Measurements from ENCODE around the gene LIN54.
A peak's percentile ranks its signal among the peaks of the same experiment; 100 is the strongest.
"Not testable (repeated sequence)": the region's sequence is repeated elsewhere in the genome, so short reads cannot be mapped to it uniquely, and the experiment has no call there.

The LIN54 gene

DNA sequence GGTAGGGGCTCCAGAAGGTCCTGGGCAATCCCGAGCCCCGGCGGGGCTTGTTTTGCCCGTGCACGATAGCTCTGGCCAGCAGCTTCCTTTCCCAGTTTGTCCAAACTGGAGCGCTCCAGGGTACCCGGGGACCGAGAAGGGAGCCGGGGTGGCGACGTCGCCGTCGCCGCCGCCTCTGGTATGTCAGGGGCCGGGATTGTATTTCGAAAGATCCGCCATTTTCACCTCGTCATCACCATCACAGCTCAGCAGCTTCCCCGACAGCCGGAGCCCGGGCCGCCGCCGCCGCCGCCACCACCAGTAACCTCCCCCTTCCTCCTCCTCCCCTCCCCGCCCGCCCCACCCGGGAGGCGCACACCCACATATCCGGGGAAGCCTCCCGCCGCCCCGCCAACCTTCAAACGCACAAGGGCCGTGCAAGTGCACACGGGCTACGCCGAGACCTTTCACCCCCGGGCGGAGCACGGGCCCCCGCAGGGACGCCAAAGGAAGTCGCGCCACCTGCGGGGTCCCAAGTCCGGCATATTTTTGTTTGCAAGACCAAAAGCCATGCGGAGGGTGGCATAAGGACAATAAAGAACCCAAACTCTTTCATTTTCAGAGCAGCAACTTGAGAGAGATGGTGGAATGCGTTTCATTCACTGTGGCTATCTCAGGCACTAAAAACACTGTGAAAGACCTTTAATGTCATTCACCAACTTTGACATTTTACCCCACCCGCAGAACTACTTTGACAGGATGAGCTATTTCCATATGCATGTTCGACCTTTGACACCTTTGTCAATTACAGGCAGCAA lies at the start of gene LIN54:
TSS of gene LIN54 (minus strand) at position 302 of the 797 bp plus-strand sequence. CDS start 25,979 bp downstream, outside the sequence.
- peak; percentile 70 for DNase-seq (ENCODE audit: low spot score)

DNA sequence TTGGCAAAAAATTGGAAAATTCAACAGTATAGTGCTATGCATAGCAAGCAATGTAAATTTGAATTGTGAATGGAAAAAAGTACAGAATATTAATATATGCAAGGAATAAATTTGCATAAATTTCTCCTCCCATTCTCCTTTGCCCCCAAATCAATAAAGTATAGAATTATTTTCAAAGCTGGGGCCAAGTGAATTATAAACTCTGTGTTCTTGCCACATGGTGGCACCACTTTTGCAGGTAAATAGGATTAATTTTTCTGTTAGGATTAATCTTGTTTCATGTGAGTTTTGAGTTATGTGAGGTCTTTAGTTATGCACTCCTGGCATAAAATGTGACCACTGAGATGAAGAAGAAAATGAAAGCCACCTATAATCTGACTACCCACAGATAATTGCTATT lies 44.3 kb upstream of the LIN54 start:
- peak; percentile 14 for DNase-seq (ENCODE audit: low spot score)

- DNase-seq (ENCODE audit: low spot score) = not testable (repeated sequence)
Measured at GRCh38 chr4:83048781-83049180, 38.2 kb upstream of the LIN54 start.

DNA sequence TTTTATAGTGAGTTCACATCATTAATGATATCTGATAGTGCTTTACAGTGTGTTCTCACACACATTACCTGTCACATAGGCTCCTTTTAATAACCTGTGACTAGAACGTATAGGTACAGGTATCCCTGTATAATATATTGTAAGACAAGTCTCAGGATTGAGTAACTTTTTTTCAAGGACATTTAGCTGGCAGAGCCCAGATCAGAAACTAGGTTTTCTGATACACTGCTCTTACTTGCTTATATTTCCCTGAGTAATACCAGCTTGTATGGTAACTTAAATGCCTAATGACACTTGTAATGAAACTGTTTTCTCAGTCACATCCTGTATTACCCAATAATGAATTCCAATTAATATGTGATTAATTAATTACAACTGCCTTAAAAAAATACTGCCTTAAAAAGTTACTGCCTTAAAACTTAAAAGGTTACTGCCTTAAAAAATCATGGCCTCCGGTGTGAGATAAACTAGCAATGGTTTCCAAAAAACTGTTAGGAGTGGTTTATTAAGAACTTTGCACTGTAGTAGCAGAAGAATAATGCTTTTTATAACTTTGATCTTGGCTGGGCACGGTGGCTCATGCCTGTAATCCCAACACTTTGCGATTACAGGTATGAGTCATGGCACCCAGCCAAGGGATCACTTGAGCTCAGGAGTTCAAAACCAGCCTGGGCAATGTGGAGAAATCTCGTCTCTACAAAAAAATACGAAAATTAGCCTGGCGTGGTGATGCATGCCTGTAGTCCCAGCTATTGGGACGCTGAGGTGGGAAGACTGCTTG lies 36.3 kb upstream of the LIN54 start:
- DNase-seq (ENCODE audit: low spot score) = no peak

DNA sequence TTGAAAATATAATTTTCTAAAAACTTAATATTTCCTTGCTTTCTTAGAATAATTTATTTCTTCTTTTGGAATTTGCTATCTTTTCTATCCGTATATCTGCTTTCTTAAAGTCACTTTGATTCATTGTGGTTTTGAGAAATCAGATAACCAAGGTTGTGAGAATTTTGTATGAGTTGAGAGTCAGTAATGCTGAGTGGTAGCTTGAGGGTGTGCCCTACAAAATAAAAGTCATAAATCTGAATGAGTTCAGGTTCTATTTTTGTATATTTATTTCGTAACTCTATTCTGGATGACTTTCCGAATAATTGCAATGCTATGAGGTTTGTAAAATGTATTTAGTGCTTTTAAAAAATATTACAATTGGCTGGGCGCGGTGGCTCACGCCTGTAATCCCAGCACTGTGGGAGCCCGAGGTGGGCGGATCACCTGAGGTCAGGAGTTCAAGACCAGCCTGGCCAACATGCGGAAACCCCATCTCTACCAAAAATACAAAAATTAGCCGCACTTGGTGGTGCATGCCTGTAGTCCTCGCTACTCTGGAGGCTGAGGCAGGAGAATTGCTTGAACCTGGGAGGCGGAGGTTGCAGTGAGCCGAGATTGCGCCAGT lies 33.3 kb upstream of the LIN54 start:
- DNase-seq (ENCODE audit: low spot score) = no peak

GRCh38 chr4:83043157-83043556 lies 32.5 kb upstream of the LIN54 start:
- not testable (repeated sequence) for DNase-seq (ENCODE audit: low spot score)

- DNase-seq (ENCODE audit: low spot score) = no peak
Measured at GRCh38 chr4:83040269-83040668, 29.6 kb upstream of the LIN54 start.

DNA sequence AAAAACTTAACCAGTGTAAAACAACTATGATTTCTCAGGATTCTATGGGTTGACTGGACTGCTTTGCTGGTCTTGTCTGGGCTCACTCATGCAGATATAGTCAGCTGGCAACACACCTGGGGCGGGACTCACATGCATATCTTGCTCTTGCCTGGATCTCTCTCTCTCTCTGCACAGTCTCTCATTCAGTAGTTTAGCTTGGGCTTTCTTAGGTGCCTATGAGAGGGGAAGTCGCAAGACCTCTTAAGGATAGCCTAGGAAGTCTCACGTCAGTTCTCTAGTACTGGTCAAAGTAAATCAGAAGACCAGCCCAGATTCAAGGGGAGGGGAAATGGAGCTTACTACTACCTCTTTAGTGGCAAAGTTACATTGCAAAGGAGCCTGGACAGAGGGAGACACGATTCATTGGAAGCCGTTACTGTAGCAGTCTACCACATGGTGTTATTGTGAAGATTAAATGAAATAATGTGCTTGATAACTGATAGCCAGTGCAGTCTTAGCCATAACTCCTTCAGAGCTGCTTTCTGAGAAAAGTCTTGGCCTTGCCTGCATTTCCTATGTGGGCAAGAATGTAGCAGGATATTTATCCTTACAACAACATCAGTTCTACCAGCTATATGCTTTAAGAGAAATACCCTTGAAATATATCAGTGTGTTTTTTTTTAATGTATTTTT lies 26.5 kb upstream of the LIN54 start:
- no peak for DNase-seq (ENCODE audit: low spot score)

- peak; percentile 99 for DNase-seq (ENCODE audit: low spot score)
Measured at GRCh38 chr4:83034630-83035494, 24.2 kb upstream of the LIN54 start, which contains the start of gene COPS4. Gene COPS4 (plus strand): TSS chr4:83035183. CDS start chr4:83035225, 42 bp downstream.

GRCh38 chr4:83029688-83030087 lies 19.1 kb upstream of the LIN54 start:
- DNase-seq (ENCODE audit: low spot score) = no peak

GRCh38 chr4:83028976-83029375 lies 18.4 kb upstream of the LIN54 start:
- no peak for DNase-seq (ENCODE audit: low spot score)

DNA sequence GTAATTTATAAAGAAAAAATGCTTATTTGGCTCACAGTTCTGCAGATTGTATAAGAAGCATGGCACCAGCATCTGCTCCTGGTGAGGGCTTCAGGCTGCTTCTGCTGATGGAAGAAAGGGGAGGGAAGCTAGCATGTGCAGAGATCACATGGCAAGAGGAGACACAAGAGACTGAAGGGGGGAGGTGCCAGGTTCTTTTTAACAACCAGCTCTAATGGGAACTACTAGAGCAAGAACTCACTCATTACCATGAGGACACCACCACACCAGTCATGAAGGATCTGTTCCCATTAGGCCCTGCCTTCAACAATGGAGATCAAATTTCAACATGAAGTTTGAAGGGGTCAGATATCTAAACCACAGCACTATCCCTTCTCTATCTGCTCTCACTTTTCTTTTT lies 14.9 kb upstream of the LIN54 start:
- DNase-seq (ENCODE audit: low spot score) = no peak

- no peak for DNase-seq (ENCODE audit: low spot score)
Measured at GRCh38 chr4:83024233-83024632, 13.6 kb upstream of the LIN54 start.

DNA sequence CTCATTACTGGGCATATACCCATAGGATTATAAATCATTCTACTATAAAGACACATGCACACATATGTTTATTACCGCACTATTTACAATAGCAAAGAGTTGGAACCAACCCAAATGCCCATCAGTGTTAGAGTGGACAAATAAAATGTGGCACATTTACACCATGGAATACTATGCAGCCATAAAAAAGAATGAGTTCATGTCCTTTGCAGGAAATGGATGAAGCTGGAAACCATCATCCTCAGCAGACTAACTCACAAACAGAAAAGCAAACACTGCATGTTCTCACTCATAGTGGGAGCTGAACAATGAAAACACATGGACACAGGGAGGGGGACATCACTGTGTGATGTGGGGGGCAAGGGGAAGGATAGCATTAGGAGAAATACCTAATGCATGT lies 13.0 kb upstream of the LIN54 start:
- DNase-seq (ENCODE audit: low spot score) = not testable (repeated sequence)

DNA sequence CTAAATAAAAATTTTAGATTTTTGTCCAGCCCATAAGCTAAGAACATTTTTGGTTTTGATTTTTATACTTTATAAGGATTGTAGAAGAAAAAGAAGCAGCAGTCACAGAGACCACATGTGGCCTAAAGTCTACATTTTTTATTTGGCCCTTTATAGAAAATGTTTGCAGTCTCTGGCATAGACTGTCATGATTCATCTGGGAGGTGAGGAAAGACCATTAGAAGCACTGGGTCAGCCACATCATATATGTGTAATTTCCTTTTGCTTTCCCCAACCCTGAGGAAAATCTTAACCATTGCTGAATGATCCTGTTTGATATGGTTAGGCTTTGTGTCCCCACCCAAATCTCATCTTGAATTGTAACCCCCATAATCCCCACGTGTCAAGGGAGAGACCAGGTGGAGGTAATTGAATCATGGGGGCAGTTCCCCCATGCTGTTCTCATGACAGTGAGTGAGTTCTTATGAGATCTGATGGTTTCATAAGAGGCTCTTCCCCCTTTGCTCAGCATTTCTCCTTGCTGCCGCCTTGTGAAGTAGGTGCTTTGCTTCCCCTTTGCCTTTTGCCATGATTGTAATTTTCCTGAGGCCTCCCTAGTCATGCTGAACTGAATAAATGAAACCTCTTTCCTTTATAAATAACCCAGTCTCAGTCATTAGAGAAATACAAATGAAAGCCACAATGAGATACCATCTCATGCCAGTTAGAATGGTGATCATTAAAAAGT lies 12.3 kb upstream of the LIN54 start:
- DNase-seq (ENCODE audit: low spot score) = no peak

GRCh38 chr4:83019794-83020494 lies 9.3 kb upstream of the LIN54 start:
- DNase-seq (ENCODE audit: low spot score) = no peak

GRCh38 chr4:83013902-83014301 lies 3.3 kb upstream of the LIN54 start:
- no peak for DNase-seq (ENCODE audit: low spot score)

DNA sequence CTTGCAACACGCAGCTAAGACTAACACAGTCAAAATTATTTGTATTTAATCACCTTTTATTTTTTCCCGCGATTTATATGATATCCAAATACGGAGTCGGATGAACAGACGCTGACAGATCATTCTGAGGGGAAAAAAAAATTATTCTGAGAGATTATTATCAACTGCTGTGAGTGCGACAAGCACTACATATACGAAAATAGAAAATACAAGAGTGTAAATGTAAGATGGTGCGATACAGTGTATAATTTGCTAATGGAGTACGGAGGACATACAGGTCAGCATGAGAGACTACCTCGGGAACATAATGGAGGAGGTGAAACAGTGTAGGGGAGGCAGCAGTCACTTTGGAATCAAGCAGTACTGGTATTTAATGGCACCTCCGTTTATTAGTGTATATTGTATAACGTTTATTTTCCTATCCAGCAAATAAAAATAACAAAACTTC lies 2.8 kb upstream of the LIN54 start:
- peak; percentile 28 for DNase-seq (ENCODE audit: low spot score)

GRCh38 chr4:83012687-83013419 lies 2.2 kb upstream of the LIN54 start:
- peak; percentile 96 for DNase-seq (ENCODE audit: low spot score)

All from SW480 (cell line).